NB4 (cell line): ENCODE measurements around the gene PARD6B.

Experiments
- POLR2A ChIP-seq: IDR thresholded peaks from 2 replicates; pipeline ENCODE4 v1.6.1; 2011; ENCODE audit warnings: mild to moderate bottlenecking; ENCODE audit not compliant: insufficient read length; ENCODE audit errors: extremely low read depth
- TF ChIP-seq, protein P1 (sequence below): IDR thresholded peaks from one replicate; pipeline ENCODE4 v1.5.1; 2012; ENCODE audit warnings: low read depth, low read length

DNA sequence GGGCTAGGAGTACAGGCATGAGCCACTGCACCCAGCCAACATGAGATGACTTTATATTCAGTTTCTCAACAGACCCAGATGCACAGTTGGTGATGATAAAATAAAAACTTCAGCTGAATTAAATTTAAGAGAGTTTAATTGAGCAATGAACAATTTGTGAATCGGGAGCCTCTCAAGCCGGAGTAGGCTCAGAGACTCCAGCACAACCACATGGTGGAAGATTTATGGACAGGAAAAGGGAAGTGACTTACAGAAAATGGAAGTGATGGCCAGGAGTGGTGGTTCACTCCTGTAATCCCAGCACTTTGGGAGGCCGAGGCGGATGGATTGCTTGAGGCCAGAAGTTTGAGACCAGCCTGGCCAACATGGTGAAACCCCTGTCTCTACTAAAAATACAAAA lies 53.1 kb downstream of the PARD6B start:
- TF ChIP-seq, protein P1, sequence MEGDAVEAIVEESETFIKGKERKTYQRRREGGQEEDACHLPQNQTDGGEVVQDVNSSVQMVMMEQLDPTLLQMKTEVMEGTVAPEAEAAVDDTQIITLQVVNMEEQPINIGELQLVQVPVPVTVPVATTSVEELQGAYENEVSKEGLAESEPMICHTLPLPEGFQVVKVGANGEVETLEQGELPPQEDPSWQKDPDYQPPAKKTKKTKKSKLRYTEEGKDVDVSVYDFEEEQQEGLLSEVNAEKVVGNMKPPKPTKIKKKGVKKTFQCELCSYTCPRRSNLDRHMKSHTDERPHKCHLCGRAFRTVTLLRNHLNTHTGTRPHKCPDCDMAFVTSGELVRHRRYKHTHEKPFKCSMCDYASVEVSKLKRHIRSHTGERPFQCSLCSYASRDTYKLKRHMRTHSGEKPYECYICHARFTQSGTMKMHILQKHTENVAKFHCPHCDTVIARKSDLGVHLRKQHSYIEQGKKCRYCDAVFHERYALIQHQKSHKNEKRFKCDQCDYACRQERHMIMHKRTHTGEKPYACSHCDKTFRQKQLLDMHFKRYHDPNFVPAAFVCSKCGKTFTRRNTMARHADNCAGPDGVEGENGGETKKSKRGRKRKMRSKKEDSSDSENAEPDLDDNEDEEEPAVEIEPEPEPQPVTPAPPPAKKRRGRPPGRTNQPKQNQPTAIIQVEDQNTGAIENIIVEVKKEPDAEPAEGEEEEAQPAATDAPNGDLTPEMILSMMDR, result no peak
- TF ChIP-seq POLR2A, result no peak
